WTC11 (cell line): Measurements from ENCODE around the gene PRKAG2. TPM values are rescaled to one million over a fixed set of nuclear protein-coding genes. Genes with fewer than 3 reads are reported as not detected.

Experiments
- ATAC-seq: fragments of 200-7000 bp; cut with Tn5 transposase; 2 replicates; pipeline ENCODE4 v1.10.0; 2021; ENCODE audit warnings: mild to moderate bottlenecking, moderate library complexity
- CTCF ChIA-PET: fragments of 300-600 bp; sonication (Branson Sonifier 250); formaldehyde crosslinking; loops from one replicate; lab custom pipeline; 2021; ENCODE audit warnings: antibody characterized with exemption; lab: Charles Lee
- POLR2A ChIA-PET: fragments of 350-600 bp; sonication (Branson Sonifier 250); formaldehyde crosslinking; loops from one replicate; lab custom pipeline; 2021; ENCODE audit warnings: antibody characterized with exemption; lab: Charles Lee
- DNase-seq: peaks from one replicate; pipeline ENCODE4 v3.0.0; 2021; ENCODE audit warnings: low spot score
- H3K27ac Mint-ChIP-seq: 2 replicates; pipeline ENCODE4 v1.8.0; 2021; ENCODE audit warnings: mixed read lengths
- H3K27me3 Mint-ChIP-seq: 2 replicates; pipeline ENCODE4 v1.8.0; 2021; ENCODE audit warnings: low read depth, mild to moderate bottlenecking, moderate library complexity, mixed read lengths
- H3K36me3 Mint-ChIP-seq: 2 replicates; pipeline ENCODE4 v1.8.0; 2021; ENCODE audit warnings: mixed read lengths
- H3K4me1 Mint-ChIP-seq: 2 replicates; pipeline ENCODE4 v1.8.0; 2022; ENCODE audit warnings: mixed read lengths
- H3K4me3 Mint-ChIP-seq: 2 replicates; pipeline ENCODE4 v1.8.0; 2021; ENCODE audit warnings: mild to moderate bottlenecking, moderate library complexity, mixed read lengths
- H3K9me3 Mint-ChIP-seq: 2 replicates; pipeline ENCODE4 v1.8.0; 2021; ENCODE audit warnings: mixed read lengths
- AFF4 ChIP-seq: sonication (generic); formaldehyde crosslinking; IDR thresholded peaks from 2 replicates; pipeline ENCODE4 v1.8.1; 2023; ENCODE audit warnings: mild to moderate bottlenecking, missing genetic modification reagents, borderline replicate concordance
- AR ChIP-seq: fragments of 250-450 bp; sonication (Bioruptor Pico); IDR thresholded peaks from 2 replicates; pipeline ENCODE4 v1.9.0; 2021; ENCODE audit warnings: mild to moderate bottlenecking
- CBFB ChIP-seq: sonication (generic); formaldehyde crosslinking; IDR thresholded peaks from 2 replicates; pipeline ENCODE4 v1.8.1; 2022; ENCODE audit warnings: mild to moderate bottlenecking, low read depth, missing genetic modification reagents
- CTCF ChIP-seq: fragments of 200-600 bp; IDR thresholded peaks from 2 replicates; pipeline ENCODE4 v1.8.0; 2022; ENCODE audit warnings: antibody characterized with exemption
- ELF4 ChIP-seq: sonication (generic); formaldehyde crosslinking; IDR thresholded peaks from 2 replicates; pipeline ENCODE4 v1.8.1; 2022; ENCODE audit warnings: low read depth, mild to moderate bottlenecking, moderate library complexity, missing genetic modification reagents
- HMGA2 ChIP-seq: fragments of 250-450 bp; sonication (Bioruptor Pico); IDR thresholded peaks from 2 replicates; pipeline ENCODE4 v1.4.0; 2021; ENCODE audit warnings: mild to moderate bottlenecking, moderate library complexity
- JAZF1 ChIP-seq: fragments of 250-450 bp; sonication (Bioruptor Pico); IDR thresholded peaks from 2 replicates; pipeline ENCODE4 v1.9.0; 2021; ENCODE audit warnings: moderate library complexity, mild to moderate bottlenecking, inconsistent platforms
- MAX ChIP-seq: sonication (generic); formaldehyde crosslinking; IDR thresholded peaks from 2 replicates; pipeline ENCODE4 v1.8.0; 2022; ENCODE audit warnings: mild to moderate bottlenecking, missing genetic modification reagents
- MYBL2 ChIP-seq: sonication (generic); formaldehyde crosslinking; IDR thresholded peaks from 2 replicates; pipeline ENCODE4 v1.8.1; 2023; ENCODE audit warnings: mild to moderate bottlenecking, moderate library complexity, missing genetic modification reagents
- PRDM15 ChIP-seq: sonication (generic); formaldehyde crosslinking; IDR thresholded peaks from 2 replicates; pipeline ENCODE4 v1.8.0; 2022; ENCODE audit warnings: missing genetic modification reagents
- ZNF121 ChIP-seq: sonication (generic); formaldehyde crosslinking; IDR thresholded peaks from 2 replicates; pipeline ENCODE4 v1.8.0; 2023; ENCODE audit warnings: missing genetic modification reagents
- ZNF281 ChIP-seq: sonication (generic); formaldehyde crosslinking; IDR thresholded peaks from 2 replicates; pipeline ENCODE4 v1.8.0; 2023; ENCODE audit warnings: mild to moderate bottlenecking, missing genetic modification reagents
- total RNA-seq: library from RNA; stranded (reverse); gene quantifications from 3 replicates; pipeline ENCODE4 v1.2.3, GENCODE V29; 2021

PRKAG2 gene
- total RNA-seq, 1 experiment from 2014 or later: 20.3 TPM

- no peak for TF ChIP-seq CTCF
- TF ChIP-seq HMGA2: no peak
- TF ChIP-seq ZNF121 (CRISPR knock-in tag): no peak
- no peak for TF ChIP-seq ZNF281 (CRISPR knock-in tag)
- TF ChIP-seq MAX (CRISPR knock-in tag): no peak
- no peak for TF ChIP-seq MYBL2
- TF ChIP-seq PRDM15 (CRISPR knock-in tag): no peak
- TF ChIP-seq AR (CRISPR knock-in tag): no peak
- TF ChIP-seq ELF4: no peak
- TF ChIP-seq JAZF1 (CRISPR knock-in tag): no peak
- TF ChIP-seq, all 79 proteins: peak for 0
- Mint-ChIP-seq H3K36me3 (no peaks in the 10 kb centered on the region), H3K27ac (no peak overlapping the region), H3K4me1 (peaks cover 25% of the 10 kb centered on the region), H3K27me3 (no peaks in the 10 kb centered on the region), H3K9me3 (no peaks in the 10 kb centered on the region), H3K4me3 (no peak overlapping the region)
- ATAC-seq (no peak), DNase-seq (no peak)
- ChIA-PET CTCF (interaction anchor here (0.6 to 0.8 kb wide), 2 partner anchors 22 to 77 kb away, joined by 3 read pairs; no protein-coding TSS in a partner anchor), POLR2A (interaction anchor here (1.9 kb wide), 1 partner anchor 11 kb away, joined by 11 read pairs; no protein-coding TSS in a partner anchor)
Observed at GRCh38 chr7:151836927-151837205, 40.0 kb downstream of the PRKAG2 start.

GRCh38 chr7:151836191-151836926, 40.6 kb downstream of the PRKAG2 start:
- no peak for TF ChIP-seq CBFB (CRISPR knock-in tag)
- no peak for TF ChIP-seq AFF4 (CRISPR knock-in tag)
- no peak for TF ChIP-seq ZNF281 (CRISPR knock-in tag)
- CTCF ChIA-PET: interaction anchor here (0.6 kb wide), 1 partner anchor 22 kb away, joined by 3 read pairs; no protein-coding TSS in a partner anchor
- Mint-ChIP-seq H3K4me1 (peaks cover 25% of the 10 kb centered on the region), H3K27ac (no peak overlapping the region), H3K4me3 (no peak overlapping the region), H3K36me3 (no peaks in the 10 kb centered on the region), H3K9me3 (no peaks in the 10 kb centered on the region), H3K27me3 (no peaks in the 10 kb centered on the region)
- ATAC-seq (no peak), DNase-seq (no peak)
- POLR2A ChIA-PET: no interaction called here
